HEK293 (cell line): ENCODE results near the gene KIAA0825.

Source experiments
- CTCF ChIA-PET: fragments of 350-600 bp; formaldehyde crosslinking; extraction: SDS; loops from one replicate; lab custom pipeline; 2021; ENCODE audit warnings: antibody characterized with exemption; lab: Yijun Ruan, JAX
- POLR2A ChIA-PET: fragments of 300-600 bp; formaldehyde crosslinking; extraction: SDS; loops from one replicate; lab custom pipeline; 2020; ENCODE audit warnings: antibody characterized with exemption, inconsistent platforms; lab: Yijun Ruan, JAX
- H3K27ac ChIP-seq: fragments of 200-500 bp; sonication (Bioruptor generic); 2 replicates; pipeline ENCODE4 v1.5.1; 2014; ENCODE audit warnings: low read depth, low read length, control low read depth, inconsistent platforms; ENCODE audit errors: extremely low read depth
- H3K36me3 ChIP-seq, 2 experiments: fragments of 200-500 bp in 1 of 2; sonication (Bioruptor generic) in 1 of 2; 1 replicate in 1 of 2; 2 replicates in 1 of 2; pipeline ENCODE4 v1.5.1; 2014 to 2017; ENCODE audit warnings: inconsistent platforms in 2 of 2, low read length in 2 of 2; ENCODE audit not compliant: control insufficient read depth in 2 of 2, insufficient read depth in 1 of 2
- H3K4me1 ChIP-seq: fragments of 200-500 bp; sonication (Bioruptor generic); 2 replicates; pipeline ENCODE4 v1.5.1; 2014; ENCODE audit warnings: mild to moderate bottlenecking, low read length, inconsistent platforms; ENCODE audit not compliant: control insufficient read depth, insufficient read depth
- H3K4me3 ChIP-seq: 2 replicates; pipeline ENCODE4 v1.5.1; 2011; ENCODE audit warnings: low read depth, mild to moderate bottlenecking, control low read depth, low read length, moderate library complexity
- H3K9me3 ChIP-seq: fragments of 200-500 bp; sonication (Bioruptor generic); 2 replicates; pipeline ENCODE4 v1.5.1; 2014; ENCODE audit warnings: low read depth, low read length, inconsistent platforms; ENCODE audit not compliant: control insufficient read depth, insufficient read depth
- HOXC10 ChIP-seq: sonication (generic); formaldehyde crosslinking; IDR thresholded peaks from 2 replicates; pipeline ENCODE4 v1.8.1; 2023; ENCODE audit warnings: mild to moderate bottlenecking, missing genetic modification reagents
- HOXD13 ChIP-seq: sonication (generic); formaldehyde crosslinking; IDR thresholded peaks from 2 replicates; pipeline ENCODE4 v1.8.0; 2022; ENCODE audit warnings: missing genetic modification reagents, borderline replicate concordance
- IKZF3 ChIP-seq: fragments of 450-650 bp; IDR thresholded peaks from 2 replicates; pipeline ENCODE4 v1.5.0; 2018; ENCODE audit warnings: missing biosample characterization, mild to moderate bottlenecking, missing genetic modification characterization, moderate library complexity
- KLF10 ChIP-seq: fragments of 450-650 bp; IDR thresholded peaks from 2 replicates; pipeline ENCODE4 v1.5.1; 2018; ENCODE audit warnings: missing biosample characterization, mild to moderate bottlenecking, missing genetic modification characterization
- KLF9 ChIP-seq: fragments of 450-650 bp; formaldehyde crosslinking; IDR thresholded peaks from 2 replicates; pipeline ENCODE4 v1.5.1; 2016; ENCODE audit warnings: missing biosample characterization, missing genetic modification characterization, low read depth
- PRDM1 ChIP-seq: fragments of 450-650 bp; formaldehyde crosslinking; IDR thresholded peaks from 2 replicates; pipeline ENCODE4; 2016; ENCODE audit warnings: missing biosample characterization, missing genetic modification characterization
- RBAK ChIP-seq: fragments of 450-650 bp; formaldehyde crosslinking; IDR thresholded peaks from 2 replicates; pipeline ENCODE4 v1.5.1; 2016; ENCODE audit warnings: missing biosample characterization, missing genetic modification characterization
- SP7 ChIP-seq: fragments of 450-650 bp; formaldehyde crosslinking; IDR thresholded peaks from 2 replicates; pipeline ENCODE4 v1.5.1; 2016; ENCODE audit warnings: missing biosample characterization, missing genetic modification characterization
- YY1 ChIP-seq: fragments of 450-650 bp; formaldehyde crosslinking; IDR thresholded peaks from 2 replicates; pipeline ENCODE4 v1.5.1; 2018; ENCODE audit warnings: missing biosample characterization, missing genetic modification characterization
- ZFP41 ChIP-seq: fragments of 450-650 bp; formaldehyde crosslinking; IDR thresholded peaks from 2 replicates; pipeline ENCODE4 v1.5.1; 2016; ENCODE audit warnings: missing biosample characterization, missing genetic modification characterization, borderline replicate concordance
- ZNF114 ChIP-seq: fragments of 450-650 bp; formaldehyde crosslinking; IDR thresholded peaks from 2 replicates; pipeline ENCODE4 v1.5.0; 2017; ENCODE audit warnings: missing biosample characterization, missing genetic modification characterization
- ZNF155 ChIP-seq: fragments of 450-650 bp; formaldehyde crosslinking; IDR thresholded peaks from 2 replicates; pipeline ENCODE4 v1.5.1; 2016; ENCODE audit warnings: missing biosample characterization, missing genetic modification characterization
- ZNF169 ChIP-seq: fragments of 450-650 bp; formaldehyde crosslinking; IDR thresholded peaks from 2 replicates; pipeline ENCODE4 v1.5.1; 2016; ENCODE audit warnings: missing biosample characterization, missing genetic modification characterization
- ZNF335 ChIP-seq: fragments of 450-650 bp; formaldehyde crosslinking; conservative IDR thresholded peaks from 2 replicates; pipeline ENCODE4 v1.5.1; 2016; ENCODE audit warnings: missing biosample characterization, missing genetic modification characterization
- ZNF341 ChIP-seq: fragments of 450-650 bp; formaldehyde crosslinking; IDR thresholded peaks from 2 replicates; pipeline ENCODE4; 2016; ENCODE audit warnings: low read depth, missing biosample characterization, missing genetic modification characterization
- ZNF391 ChIP-seq: fragments of 450-650 bp; formaldehyde crosslinking; IDR thresholded peaks from 2 replicates; pipeline ENCODE4 v1.5.1; 2016; ENCODE audit warnings: low read depth, missing biosample characterization, missing genetic modification characterization, borderline replicate concordance
- ZNF404 ChIP-seq: fragments of 450-650 bp; formaldehyde crosslinking; IDR thresholded peaks from 2 replicates; pipeline ENCODE4 v1.5.1; 2017; ENCODE audit warnings: missing biosample characterization, missing genetic modification characterization
- ZNF514 ChIP-seq: fragments of 450-650 bp; formaldehyde crosslinking; IDR thresholded peaks from 2 replicates; pipeline ENCODE4 v1.5.1; 2016; ENCODE audit warnings: missing biosample characterization, missing genetic modification characterization
- ZNF555 ChIP-seq: fragments of 450-650 bp; formaldehyde crosslinking; conservative IDR thresholded peaks from 2 replicates; pipeline ENCODE4 v1.5.1; 2017; ENCODE audit warnings: missing biosample characterization, mild to moderate bottlenecking, missing genetic modification characterization, inconsistent platforms
- ZNF561 ChIP-seq: fragments of 450-650 bp; IDR thresholded peaks from 2 replicates; pipeline ENCODE4 v1.5.1; 2018; ENCODE audit warnings: missing biosample characterization, missing genetic modification characterization, borderline replicate concordance
- ZNF626 ChIP-seq: fragments of 450-650 bp; sonication (Bioruptor Pico); formaldehyde crosslinking; IDR thresholded peaks from 2 replicates; pipeline ENCODE4 v1.5.1; 2018; ENCODE audit warnings: missing biosample characterization, missing genetic modification characterization, inconsistent platforms
- ZNF645 ChIP-seq: fragments of 450-650 bp; formaldehyde crosslinking; IDR thresholded peaks from 2 replicates; pipeline ENCODE4; 2016; ENCODE audit warnings: missing biosample characterization, missing genetic modification characterization
- ZNF660 ChIP-seq: fragments of 450-650 bp; IDR thresholded peaks from 2 replicates; pipeline ENCODE4 v1.5.1; 2018; ENCODE audit warnings: missing biosample characterization, mild to moderate bottlenecking, missing genetic modification characterization
- ZNF664 ChIP-seq: fragments of 450-650 bp; formaldehyde crosslinking; IDR thresholded peaks from 2 replicates; pipeline ENCODE4 v1.5.1; 2016; ENCODE audit warnings: missing biosample characterization, missing genetic modification characterization
- ZNF677 ChIP-seq: fragments of 450-650 bp; IDR thresholded peaks from 2 replicates; pipeline ENCODE4 v1.5.0; 2018; ENCODE audit warnings: missing biosample characterization, mild to moderate bottlenecking, missing genetic modification characterization, moderate library complexity
- ZNF76 ChIP-seq: fragments of 450-650 bp; formaldehyde crosslinking; IDR thresholded peaks from 2 replicates; pipeline ENCODE4; 2016; ENCODE audit warnings: low read depth, missing biosample characterization, missing genetic modification characterization, borderline replicate concordance
- ZNF837 ChIP-seq: fragments of 450-650 bp; formaldehyde crosslinking; IDR thresholded peaks from 2 replicates; pipeline ENCODE4 v1.5.1; 2016; ENCODE audit warnings: missing biosample characterization, missing genetic modification characterization
- TF ChIP-seq, protein P1 (sequence below): fragments of 450-650 bp; formaldehyde crosslinking; IDR thresholded peaks from 2 replicates; pipeline ENCODE4 v1.5.1; 2016; ENCODE audit warnings: missing biosample characterization, missing genetic modification characterization, borderline replicate concordance
- TF ChIP-seq, protein P2 (sequence below): fragments of 450-650 bp; formaldehyde crosslinking; IDR thresholded peaks from 2 replicates; pipeline ENCODE4 v1.5.1; 2016; ENCODE audit warnings: missing biosample characterization, missing genetic modification characterization

The KIAA0825 gene

DNA sequence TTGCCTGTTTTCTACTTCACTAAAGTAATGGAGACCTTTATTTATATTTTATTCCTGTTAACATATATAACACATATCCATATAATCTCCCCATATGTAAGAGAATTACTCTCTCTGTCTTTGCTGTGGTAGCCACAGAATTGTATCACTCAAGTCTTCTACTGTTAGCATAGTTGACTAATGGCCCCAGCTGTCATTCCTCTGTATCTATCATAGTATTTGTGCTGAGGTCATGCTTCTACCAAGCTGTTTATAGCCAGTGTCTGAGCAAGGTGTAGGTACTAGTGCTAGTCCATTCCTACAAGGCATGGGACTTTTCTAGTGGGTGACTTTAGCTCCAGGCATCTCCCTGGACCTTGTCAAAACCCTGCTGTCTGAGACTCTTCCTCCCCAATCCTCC is 244.1 kb downstream of the KIAA0825 start:
- H3K36me3 ChIP-seq, result no peaks in the 10 kb centered on the region
- ChIA-PET POLR2A (no interaction called here), CTCF (no interaction called here)
- no peak for TF ChIP-seq IKZF3 (tag by site-specific recombination)
- no peak for TF ChIP-seq ZNF645 (tag by site-specific recombination)
- TF ChIP-seq ZFP41 (tag by site-specific recombination), result no peak
- TF ChIP-seq ZNF404 (tag by site-specific recombination), result no peak
- TF ChIP-seq HOXD13 (CRISPR knock-in tag), result no peak
- no peak for TF ChIP-seq ZNF341 (tag by site-specific recombination)
- TF ChIP-seq RBAK (tag by site-specific recombination), result no peak
- H3K9me3 ChIP-seq, result no peaks in the 10 kb centered on the region
- no peak overlapping the region for H3K4me3 ChIP-seq
- no peaks in the 10 kb centered on the region; the same call in 1 of the 2 replicates for H3K4me1 ChIP-seq
- H3K27ac ChIP-seq, result no peak overlapping the region

DNA sequence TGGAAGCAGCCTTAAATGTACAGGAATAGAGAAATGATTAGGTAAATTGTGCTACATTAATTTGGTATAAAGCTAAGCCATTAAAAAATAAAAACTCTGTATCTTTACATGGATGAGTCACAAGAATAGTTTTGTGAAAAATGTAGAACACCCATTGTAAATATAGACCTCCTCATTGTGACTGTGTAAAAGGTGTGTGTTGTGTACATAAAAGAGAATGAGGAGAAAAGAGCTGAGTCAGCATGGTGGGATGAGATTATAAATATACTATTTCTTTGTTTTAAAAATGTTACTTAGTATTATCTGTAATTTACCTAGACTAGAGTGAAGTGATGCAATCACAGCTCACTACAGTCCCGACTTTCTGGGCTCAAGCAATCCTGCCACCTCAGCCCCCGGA is 250.5 kb downstream of the KIAA0825 start:
- Histone ChIP-seq H3K4me3 (no peak overlapping the region), H3K9me3 (no peaks in the 10 kb centered on the region), H3K36me3 (no peaks in the 10 kb centered on the region), H3K4me1 (no peaks in the 10 kb centered on the region), H3K27ac (no peak overlapping the region)
- no peak for TF ChIP-seq ZNF335 (tag by site-specific recombination)
- no peak for TF ChIP-seq ZNF76
- no peak for TF ChIP-seq ZNF555 (tag by site-specific recombination)
- no peak for TF ChIP-seq ZNF114
- no peak for TF ChIP-seq PRDM1 (tag by site-specific recombination)
- TF ChIP-seq KLF9 (tag by site-specific recombination), result no peak
- TF ChIP-seq ZNF664, result no peak
- TF ChIP-seq ZNF391 (tag by site-specific recombination), result no peak
- no peak for TF ChIP-seq ZNF837 (tag by site-specific recombination)
- ChIA-PET CTCF (no interaction called here), POLR2A (no interaction called here)

GRCh38 chr5:94366811-94367210 is 251.6 kb downstream of the KIAA0825 start:
- H3K27ac ChIP-seq, result no peak overlapping the region
- H3K4me3 ChIP-seq, result no peak overlapping the region
- no peaks in the 10 kb centered on the region for H3K4me1 ChIP-seq
- CTCF ChIA-PET, result no interaction called here
- H3K36me3 ChIP-seq, result no peaks in the 10 kb centered on the region
- H3K9me3 ChIP-seq, result no peaks in the 10 kb centered on the region
- POLR2A ChIA-PET, result no interaction called here
- no peak for TF ChIP-seq ZNF169 (tag by site-specific recombination)
- no peak for TF ChIP-seq ZNF155 (tag by site-specific recombination)
- TF ChIP-seq HOXC10 (CRISPR knock-in tag), result no peak
- TF ChIP-seq KLF10 (tag by site-specific recombination), result no peak
- TF ChIP-seq ZNF660, result no peak
- no peak for TF ChIP-seq ZNF335 (tag by site-specific recombination)
- TF ChIP-seq YY1 (tag by site-specific recombination), result no peak
- no peak for TF ChIP-seq ZNF514 (tag by site-specific recombination)
- no peak for TF ChIP-seq ZNF626 (tag by site-specific recombination)
- no peak for TF ChIP-seq SP7 (tag by site-specific recombination)
- TF ChIP-seq, protein P1, sequence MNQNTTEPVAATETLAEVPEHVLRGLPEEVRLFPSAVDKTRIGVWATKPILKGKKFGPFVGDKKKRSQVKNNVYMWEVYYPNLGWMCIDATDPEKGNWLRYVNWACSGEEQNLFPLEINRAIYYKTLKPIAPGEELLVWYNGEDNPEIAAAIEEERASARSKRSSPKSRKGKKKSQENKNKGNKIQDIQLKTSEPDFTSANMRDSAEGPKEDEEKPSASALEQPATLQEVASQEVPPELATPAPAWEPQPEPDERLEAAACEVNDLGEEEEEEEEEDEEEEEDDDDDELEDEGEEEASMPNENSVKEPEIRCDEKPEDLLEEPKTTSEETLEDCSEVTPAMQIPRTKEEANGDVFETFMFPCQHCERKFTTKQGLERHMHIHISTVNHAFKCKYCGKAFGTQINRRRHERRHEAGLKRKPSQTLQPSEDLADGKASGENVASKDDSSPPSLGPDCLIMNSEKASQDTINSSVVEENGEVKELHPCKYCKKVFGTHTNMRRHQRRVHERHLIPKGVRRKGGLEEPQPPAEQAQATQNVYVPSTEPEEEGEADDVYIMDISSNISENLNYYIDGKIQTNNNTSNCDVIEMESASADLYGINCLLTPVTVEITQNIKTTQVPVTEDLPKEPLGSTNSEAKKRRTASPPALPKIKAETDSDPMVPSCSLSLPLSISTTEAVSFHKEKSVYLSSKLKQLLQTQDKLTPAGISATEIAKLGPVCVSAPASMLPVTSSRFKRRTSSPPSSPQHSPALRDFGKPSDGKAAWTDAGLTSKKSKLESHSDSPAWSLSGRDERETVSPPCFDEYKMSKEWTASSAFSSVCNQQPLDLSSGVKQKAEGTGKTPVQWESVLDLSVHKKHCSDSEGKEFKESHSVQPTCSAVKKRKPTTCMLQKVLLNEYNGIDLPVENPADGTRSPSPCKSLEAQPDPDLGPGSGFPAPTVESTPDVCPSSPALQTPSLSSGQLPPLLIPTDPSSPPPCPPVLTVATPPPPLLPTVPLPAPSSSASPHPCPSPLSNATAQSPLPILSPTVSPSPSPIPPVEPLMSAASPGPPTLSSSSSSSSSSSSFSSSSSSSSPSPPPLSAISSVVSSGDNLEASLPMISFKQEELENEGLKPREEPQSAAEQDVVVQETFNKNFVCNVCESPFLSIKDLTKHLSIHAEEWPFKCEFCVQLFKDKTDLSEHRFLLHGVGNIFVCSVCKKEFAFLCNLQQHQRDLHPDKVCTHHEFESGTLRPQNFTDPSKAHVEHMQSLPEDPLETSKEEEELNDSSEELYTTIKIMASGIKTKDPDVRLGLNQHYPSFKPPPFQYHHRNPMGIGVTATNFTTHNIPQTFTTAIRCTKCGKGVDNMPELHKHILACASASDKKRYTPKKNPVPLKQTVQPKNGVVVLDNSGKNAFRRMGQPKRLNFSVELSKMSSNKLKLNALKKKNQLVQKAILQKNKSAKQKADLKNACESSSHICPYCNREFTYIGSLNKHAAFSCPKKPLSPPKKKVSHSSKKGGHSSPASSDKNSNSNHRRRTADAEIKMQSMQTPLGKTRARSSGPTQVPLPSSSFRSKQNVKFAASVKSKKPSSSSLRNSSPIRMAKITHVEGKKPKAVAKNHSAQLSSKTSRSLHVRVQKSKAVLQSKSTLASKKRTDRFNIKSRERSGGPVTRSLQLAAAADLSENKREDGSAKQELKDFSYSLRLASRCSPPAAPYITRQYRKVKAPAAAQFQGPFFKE (tag by site-specific recombination), result no peak
- no peak for TF ChIP-seq ZNF561
- TF ChIP-seq, protein P2, sequence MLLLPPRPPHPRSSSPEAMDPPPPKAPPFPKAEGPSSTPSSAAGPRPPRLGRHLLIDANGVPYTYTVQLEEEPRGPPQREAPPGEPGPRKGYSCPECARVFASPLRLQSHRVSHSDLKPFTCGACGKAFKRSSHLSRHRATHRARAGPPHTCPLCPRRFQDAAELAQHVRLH (tag by site-specific recombination), result no peak
- no peak for TF ChIP-seq ZNF677
- no peak for TF ChIP-seq ZNF76
